GM18873 (cell line): Measurements from ENCODE around the gene TNFRSF13B.
"Not testable (repeated sequence)": the region's sequence is repeated elsewhere in the genome, so short reads cannot be mapped to it uniquely, and the experiment has no call there.

Experiments used
- ATAC-seq: cut with Tn5 transposase; IDR thresholded peaks from one replicate; pipeline ENCODE4 v1.9.1; 2021; ENCODE audit warnings: mild to moderate bottlenecking, moderate library complexity, moderate number of reproducible peaks; ENCODE audit not compliant: unreplicated experiment, low FRiP score

Gene TNFRSF13B

GRCh38 chr17:16971458-16972338 is at the start of gene TNFRSF13B:
TSS of gene TNFRSF13B (minus strand) at chr17:16972118. CDS start at chr17:16972075, 43 bp downstream.
- peak; percentile 30 for ATAC-seq

GRCh38 chr17:17021194-17021863 is 49.4 kb upstream of the TNFRSF13B start:
- no peak for ATAC-seq

GRCh38 chr17:17020821-17021193 is 48.9 kb upstream of the TNFRSF13B start:
- ATAC-seq, result no peak

GRCh38 chr17:17019891-17020456 is 48.1 kb upstream of the TNFRSF13B start:
- ATAC-seq, result no peak

GRCh38 chr17:17019430-17019762 is 47.5 kb upstream of the TNFRSF13B start:
- ATAC-seq, result no peak

GRCh38 chr17:17018612-17019429 is 46.9 kb upstream of the TNFRSF13B start:
- no peak for ATAC-seq

GRCh38 chr17:17018021-17018441 is 46.1 kb upstream of the TNFRSF13B start:
- no peak for ATAC-seq

- ATAC-seq, result no peak
Observed at GRCh38 chr17:17017343-17018014, 45.6 kb upstream of the TNFRSF13B start.

GRCh38 chr17:17016199-17017197 is 44.6 kb upstream of the TNFRSF13B start:
- ATAC-seq, result not testable (repeated sequence)

- ATAC-seq, result no peak
Observed at GRCh38 chr17:17015230-17015629, 43.3 kb upstream of the TNFRSF13B start.

- ATAC-seq, result not testable (repeated sequence)
Observed at GRCh38 chr17:17014748-17015124, 42.8 kb upstream of the TNFRSF13B start.

- not testable (repeated sequence) for ATAC-seq
Observed at GRCh38 chr17:17013828-17014747, 42.2 kb upstream of the TNFRSF13B start.

- not testable (repeated sequence) for ATAC-seq
Observed at GRCh38 chr17:17011043-17011907, 39.4 kb upstream of the TNFRSF13B start.

GRCh38 chr17:17010545-17011034 is 38.7 kb upstream of the TNFRSF13B start:
- not testable (repeated sequence) for ATAC-seq

GRCh38 chr17:17009972-17010371 is 38.1 kb upstream of the TNFRSF13B start:
- not testable (repeated sequence) for ATAC-seq

- not testable (repeated sequence) for ATAC-seq
Observed at GRCh38 chr17:17008621-17009397, 36.9 kb upstream of the TNFRSF13B start.
